HepG2 (cell line): ENCODE measurements around the gene OLFM1. TPM values are rescaled to one million over a fixed set of nuclear protein-coding genes. Genes with fewer than 3 reads are reported as not detected.

Experiments used
- DNMT1 ChIP-seq: sonication (generic); formaldehyde crosslinking; IDR thresholded peaks from 2 replicates; pipeline ENCODE4 v1.5.1; 2020; ENCODE audit warnings: mild to moderate bottlenecking, missing genetic modification reagents
- HDAC1 ChIP-seq: sonication (generic); formaldehyde crosslinking; IDR thresholded peaks from 2 replicates; pipeline ENCODE4 v1.5.1; 2020; ENCODE audit warnings: mild to moderate bottlenecking, missing genetic modification reagents
- KLF6 ChIP-seq: IDR thresholded peaks from 2 replicates; pipeline ENCODE4 v1.8.0; 2016; ENCODE audit warnings: missing biosample characterization, missing genetic modification reagents
- KMT2A ChIP-seq: sonication (generic); formaldehyde crosslinking; IDR thresholded peaks from 2 replicates; pipeline ENCODE4 v1.4.0; 2020; ENCODE audit warnings: missing genetic modification reagents
- MED13 ChIP-seq: sonication (generic); formaldehyde crosslinking; IDR thresholded peaks from 2 replicates; pipeline ENCODE4 v1.5.0; 2020; ENCODE audit warnings: missing genetic modification reagents
- MYC ChIP-seq: sonication (generic); formaldehyde crosslinking; IDR thresholded peaks from 2 replicates; pipeline ENCODE4 v1.9.0; 2021; ENCODE audit warnings: missing genetic modification reagents, borderline replicate concordance
- RBAK ChIP-seq: sonication (generic); formaldehyde crosslinking; IDR thresholded peaks from 2 replicates; pipeline ENCODE4 v1.5.1; 2020; ENCODE audit warnings: mild to moderate bottlenecking, missing genetic modification reagents
- THAP11 ChIP-seq: IDR thresholded peaks from 2 replicates; pipeline ENCODE4 v1.6.1; 2016; ENCODE audit warnings: missing biosample characterization, missing genetic modification reagents
- ZBTB20 ChIP-seq: sonication (generic); formaldehyde crosslinking; IDR thresholded peaks from 2 replicates; pipeline ENCODE4 v1.8.1; 2023; ENCODE audit warnings: missing genetic modification reagents, low read depth, mild to moderate bottlenecking, borderline replicate concordance
- ZKSCAN1 ChIP-seq: fragments of 150-350 bp; IDR thresholded peaks from 2 replicates; pipeline ENCODE4 v1.6.1; 2014; ENCODE audit warnings: low read length
- ZNF570 ChIP-seq: sonication (generic); formaldehyde crosslinking; IDR thresholded peaks from 2 replicates; pipeline ENCODE4 v1.4.0; 2020; ENCODE audit warnings: mild to moderate bottlenecking, missing genetic modification reagents, borderline replicate concordance
- ZNF720 ChIP-seq: sonication (generic); formaldehyde crosslinking; IDR thresholded peaks from 2 replicates; pipeline ENCODE4 v1.4.0; 2020; ENCODE audit warnings: missing genetic modification reagents
- ZSCAN20 ChIP-seq: sonication (generic); formaldehyde crosslinking; IDR thresholded peaks from 2 replicates; pipeline ENCODE4 v1.4.0; 2020; ENCODE audit warnings: missing genetic modification reagents, mild to moderate bottlenecking, borderline replicate concordance
- polyA plus RNA-seq, 8 experiments: library from polyadenylated mRNA; depleted of rRNA in 3 of 8; stranded (reverse) in 7 of 8; unstranded in 1 of 8; fragments of >200 nt; fragmentation: Illumina TruSeq in 4 of 8; extraction: Trizol in 4 of 8; gene quantifications; 2 replicates each; pipeline versions ENCODE4 v1.2.1 to v1.2.3, GENCODE V29; 2011 to 2016; ENCODE audit warnings: low read depth in 4 of 8, missing spikeins in 1 of 8, mixed read lengths in 1 of 8; ENCODE audit not compliant: insufficient read depth in 1 of 8
- total RNA-seq, 5 experiments: library from RNA; depleted of rRNA; stranded (reverse); fragments of >200 nt; fragmentation: Illumina TruSeq; extraction: Trizol; gene quantifications; 2 replicates each; pipeline ENCODE4 v1.2.3, GENCODE V29; 2016; ENCODE audit warnings: low read depth in 1 of 5
- TF ChIP-seq, protein P1 (sequence below): sonication (generic); formaldehyde crosslinking; IDR thresholded peaks from 2 replicates; pipeline ENCODE4 v1.4.0; 2020; ENCODE audit warnings: mild to moderate bottlenecking, missing genetic modification reagents
- TF ChIP-seq, protein P2 (sequence below): sonication (generic); formaldehyde crosslinking; IDR thresholded peaks from 2 replicates; pipeline ENCODE4 v1.4.0; 2020; ENCODE audit warnings: missing genetic modification reagents
- TF ChIP-seq, protein P3 (sequence below): sonication (generic); formaldehyde crosslinking; conservative IDR thresholded peaks from 2 replicates; pipeline ENCODE4 v1.4.0; 2020; ENCODE audit warnings: missing genetic modification reagents
- TF ChIP-seq, protein P4 (sequence below): sonication (generic); formaldehyde crosslinking; IDR thresholded peaks from 2 replicates; pipeline ENCODE4 v1.4.0; 2020; ENCODE audit warnings: mild to moderate bottlenecking, low read depth, missing genetic modification reagents
- TF ChIP-seq, protein P5 (sequence below): sonication (generic); formaldehyde crosslinking; IDR thresholded peaks from 2 replicates; pipeline ENCODE4 v1.8.1; 2022; ENCODE audit warnings: mild to moderate bottlenecking, missing genetic modification reagents

The OLFM1 gene
- total and polyA plus RNA-seq, 2 of the 13 experiments (the other 11 are each of a cell fraction or from before 2014, with no cell fraction given): not detected

DNA sequence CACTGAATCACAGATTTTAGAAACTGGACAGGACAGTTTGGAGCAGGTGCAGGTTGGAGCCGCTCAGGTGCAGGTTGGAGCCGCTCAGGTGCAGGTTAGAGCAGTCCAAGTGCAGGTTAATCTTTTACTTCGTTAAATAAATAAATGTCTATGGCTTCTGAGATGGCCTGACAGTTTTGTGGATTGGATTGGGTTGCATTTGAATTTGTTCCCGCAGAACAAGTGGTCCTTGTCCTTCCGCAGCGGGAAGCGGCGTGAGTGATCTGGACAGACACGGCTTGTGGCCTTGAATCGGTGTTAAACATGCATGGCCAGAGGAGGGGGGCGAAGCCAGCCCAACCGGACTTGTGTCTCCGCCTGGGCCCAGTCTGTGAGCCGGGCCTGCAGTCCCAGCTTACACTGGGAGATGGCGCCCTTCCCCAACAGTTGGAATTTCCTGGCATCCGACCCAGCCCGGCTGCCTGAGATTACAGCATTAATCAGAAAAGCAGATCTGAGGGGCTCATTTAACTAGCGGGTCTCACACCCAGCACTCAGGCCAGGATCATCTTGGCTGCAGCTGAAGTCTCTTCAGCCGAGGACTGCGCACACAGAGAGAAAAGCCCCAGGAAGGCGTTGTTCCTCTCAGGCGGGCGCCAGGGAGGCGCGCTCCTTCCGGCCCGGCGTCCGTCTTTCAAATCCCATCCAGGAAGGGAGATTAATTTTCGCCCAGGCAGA lies 1.5 kb upstream of the OLFM1 start (continued):
- TF ChIP-seq ZBTB20: no peak
- no peak for TF ChIP-seq KLF6 (CRISPR knock-in tag)
- no peak for TF ChIP-seq KMT2A (CRISPR knock-in tag)
- TF ChIP-seq, protein P1, sequence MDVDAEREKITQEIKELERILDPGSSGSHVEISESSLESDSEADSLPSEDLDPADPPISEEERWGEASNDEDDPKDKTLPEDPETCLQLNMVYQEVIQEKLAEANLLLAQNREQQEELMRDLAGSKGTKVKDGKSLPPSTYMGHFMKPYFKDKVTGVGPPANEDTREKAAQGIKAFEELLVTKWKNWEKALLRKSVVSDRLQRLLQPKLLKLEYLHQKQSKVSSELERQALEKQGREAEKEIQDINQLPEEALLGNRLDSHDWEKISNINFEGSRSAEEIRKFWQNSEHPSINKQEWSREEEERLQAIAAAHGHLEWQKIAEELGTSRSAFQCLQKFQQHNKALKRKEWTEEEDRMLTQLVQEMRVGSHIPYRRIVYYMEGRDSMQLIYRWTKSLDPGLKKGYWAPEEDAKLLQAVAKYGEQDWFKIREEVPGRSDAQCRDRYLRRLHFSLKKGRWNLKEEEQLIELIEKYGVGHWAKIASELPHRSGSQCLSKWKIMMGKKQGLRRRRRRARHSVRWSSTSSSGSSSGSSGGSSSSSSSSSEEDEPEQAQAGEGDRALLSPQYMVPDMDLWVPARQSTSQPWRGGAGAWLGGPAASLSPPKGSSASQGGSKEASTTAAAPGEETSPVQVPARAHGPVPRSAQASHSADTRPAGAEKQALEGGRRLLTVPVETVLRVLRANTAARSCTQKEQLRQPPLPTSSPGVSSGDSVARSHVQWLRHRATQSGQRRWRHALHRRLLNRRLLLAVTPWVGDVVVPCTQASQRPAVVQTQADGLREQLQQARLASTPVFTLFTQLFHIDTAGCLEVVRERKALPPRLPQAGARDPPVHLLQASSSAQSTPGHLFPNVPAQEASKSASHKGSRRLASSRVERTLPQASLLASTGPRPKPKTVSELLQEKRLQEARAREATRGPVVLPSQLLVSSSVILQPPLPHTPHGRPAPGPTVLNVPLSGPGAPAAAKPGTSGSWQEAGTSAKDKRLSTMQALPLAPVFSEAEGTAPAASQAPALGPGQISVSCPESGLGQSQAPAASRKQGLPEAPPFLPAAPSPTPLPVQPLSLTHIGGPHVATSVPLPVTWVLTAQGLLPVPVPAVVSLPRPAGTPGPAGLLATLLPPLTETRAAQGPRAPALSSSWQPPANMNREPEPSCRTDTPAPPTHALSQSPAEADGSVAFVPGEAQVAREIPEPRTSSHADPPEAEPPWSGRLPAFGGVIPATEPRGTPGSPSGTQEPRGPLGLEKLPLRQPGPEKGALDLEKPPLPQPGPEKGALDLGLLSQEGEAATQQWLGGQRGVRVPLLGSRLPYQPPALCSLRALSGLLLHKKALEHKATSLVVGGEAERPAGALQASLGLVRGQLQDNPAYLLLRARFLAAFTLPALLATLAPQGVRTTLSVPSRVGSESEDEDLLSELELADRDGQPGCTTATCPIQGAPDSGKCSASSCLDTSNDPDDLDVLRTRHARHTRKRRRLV: 0 out of 2 replicates have a peak, but pooled peaks have one; percentile 73
- peak; percentile 94 for TF ChIP-seq RBAK (CRISPR knock-in tag)
- TF ChIP-seq, protein P2, sequence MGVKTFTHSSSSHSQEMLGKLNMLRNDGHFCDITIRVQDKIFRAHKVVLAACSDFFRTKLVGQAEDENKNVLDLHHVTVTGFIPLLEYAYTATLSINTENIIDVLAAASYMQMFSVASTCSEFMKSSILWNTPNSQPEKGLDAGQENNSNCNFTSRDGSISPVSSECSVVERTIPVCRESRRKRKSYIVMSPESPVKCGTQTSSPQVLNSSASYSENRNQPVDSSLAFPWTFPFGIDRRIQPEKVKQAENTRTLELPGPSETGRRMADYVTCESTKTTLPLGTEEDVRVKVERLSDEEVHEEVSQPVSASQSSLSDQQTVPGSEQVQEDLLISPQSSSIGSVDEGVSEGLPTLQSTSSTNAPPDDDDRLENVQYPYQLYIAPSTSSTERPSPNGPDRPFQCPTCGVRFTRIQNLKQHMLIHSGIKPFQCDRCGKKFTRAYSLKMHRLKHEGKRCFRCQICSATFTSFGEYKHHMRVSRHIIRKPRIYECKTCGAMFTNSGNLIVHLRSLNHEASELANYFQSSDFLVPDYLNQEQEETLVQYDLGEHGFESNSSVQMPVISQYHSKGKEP (CRISPR knock-in tag): no peak
- no peak for TF ChIP-seq MED13 (CRISPR knock-in tag)
- no peak for TF ChIP-seq DNMT1 (CRISPR knock-in tag)
- no peak for TF ChIP-seq ZSCAN20 (CRISPR knock-in tag)
- TF ChIP-seq HDAC1 (CRISPR knock-in tag): peak; percentile 60
- TF ChIP-seq, protein P3, sequence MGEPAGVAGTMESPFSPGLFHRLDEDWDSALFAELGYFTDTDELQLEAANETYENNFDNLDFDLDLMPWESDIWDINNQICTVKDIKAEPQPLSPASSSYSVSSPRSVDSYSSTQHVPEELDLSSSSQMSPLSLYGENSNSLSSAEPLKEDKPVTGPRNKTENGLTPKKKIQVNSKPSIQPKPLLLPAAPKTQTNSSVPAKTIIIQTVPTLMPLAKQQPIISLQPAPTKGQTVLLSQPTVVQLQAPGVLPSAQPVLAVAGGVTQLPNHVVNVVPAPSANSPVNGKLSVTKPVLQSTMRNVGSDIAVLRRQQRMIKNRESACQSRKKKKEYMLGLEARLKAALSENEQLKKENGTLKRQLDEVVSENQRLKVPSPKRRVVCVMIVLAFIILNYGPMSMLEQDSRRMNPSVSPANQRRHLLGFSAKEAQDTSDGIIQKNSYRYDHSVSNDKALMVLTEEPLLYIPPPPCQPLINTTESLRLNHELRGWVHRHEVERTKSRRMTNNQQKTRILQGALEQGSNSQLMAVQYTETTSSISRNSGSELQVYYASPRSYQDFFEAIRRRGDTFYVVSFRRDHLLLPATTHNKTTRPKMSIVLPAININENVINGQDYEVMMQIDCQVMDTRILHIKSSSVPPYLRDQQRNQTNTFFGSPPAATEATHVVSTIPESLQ (CRISPR knock-in tag): no peak
- peak; percentile 60; the same call in 1 of the 2 replicates for TF ChIP-seq MYC (CRISPR knock-in tag)
- TF ChIP-seq, protein P4, sequence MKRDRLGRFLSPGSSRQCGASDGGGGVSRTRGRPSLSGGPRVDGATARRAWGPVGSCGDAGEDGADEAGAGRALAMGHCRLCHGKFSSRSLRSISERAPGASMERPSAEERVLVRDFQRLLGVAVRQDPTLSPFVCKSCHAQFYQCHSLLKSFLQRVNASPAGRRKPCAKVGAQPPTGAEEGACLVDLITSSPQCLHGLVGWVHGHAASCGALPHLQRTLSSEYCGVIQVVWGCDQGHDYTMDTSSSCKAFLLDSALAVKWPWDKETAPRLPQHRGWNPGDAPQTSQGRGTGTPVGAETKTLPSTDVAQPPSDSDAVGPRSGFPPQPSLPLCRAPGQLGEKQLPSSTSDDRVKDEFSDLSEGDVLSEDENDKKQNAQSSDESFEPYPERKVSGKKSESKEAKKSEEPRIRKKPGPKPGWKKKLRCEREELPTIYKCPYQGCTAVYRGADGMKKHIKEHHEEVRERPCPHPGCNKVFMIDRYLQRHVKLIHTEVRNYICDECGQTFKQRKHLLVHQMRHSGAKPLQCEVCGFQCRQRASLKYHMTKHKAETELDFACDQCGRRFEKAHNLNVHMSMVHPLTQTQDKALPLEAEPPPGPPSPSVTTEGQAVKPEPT (CRISPR knock-in tag): no peak
- TF ChIP-seq, protein P5, sequence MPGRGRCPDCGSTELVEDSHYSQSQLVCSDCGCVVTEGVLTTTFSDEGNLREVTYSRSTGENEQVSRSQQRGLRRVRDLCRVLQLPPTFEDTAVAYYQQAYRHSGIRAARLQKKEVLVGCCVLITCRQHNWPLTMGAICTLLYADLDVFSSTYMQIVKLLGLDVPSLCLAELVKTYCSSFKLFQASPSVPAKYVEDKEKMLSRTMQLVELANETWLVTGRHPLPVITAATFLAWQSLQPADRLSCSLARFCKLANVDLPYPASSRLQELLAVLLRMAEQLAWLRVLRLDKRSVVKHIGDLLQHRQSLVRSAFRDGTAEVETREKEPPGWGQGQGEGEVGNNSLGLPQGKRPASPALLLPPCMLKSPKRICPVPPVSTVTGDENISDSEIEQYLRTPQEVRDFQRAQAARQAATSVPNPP (CRISPR knock-in tag): no peak
- TF ChIP-seq ZKSCAN1: no peak
- TF ChIP-seq THAP11: peak; percentile 62
- TF ChIP-seq ZNF570 (CRISPR knock-in tag): no peak
- TF ChIP-seq ZNF720 (CRISPR knock-in tag): no peak
